GM19438 (cell line): Measurements from ENCODE around the gene C2orf80.
"Not testable (repeated sequence)": the region's sequence is repeated elsewhere in the genome, so short reads cannot be mapped to it uniquely, and the experiment has no call there.

ENCODE experiments used
- ATAC-seq: cut with Tn5 transposase; IDR thresholded peaks from one replicate; pipeline ENCODE4 v1.9.1; 2021; ENCODE audit warnings: low read depth; ENCODE audit not compliant: unreplicated experiment

The C2orf80 gene

GRCh38 chr2:208189810-208190503 lies at the start of gene C2orf80:
Gene C2orf80 (minus strand): TSS chr2:208190030. CDS start chr2:208186986, 3,044 bp downstream.
- ATAC-seq = no peak

GRCh38 chr2:208235860-208236259 lies 46.0 kb upstream of the C2orf80 start:
- ATAC-seq = no peak

- no peak for ATAC-seq
These were observed 45.0 kb upstream of the C2orf80 start for GRCh38 chr2:208234786-208235185.

DNA sequence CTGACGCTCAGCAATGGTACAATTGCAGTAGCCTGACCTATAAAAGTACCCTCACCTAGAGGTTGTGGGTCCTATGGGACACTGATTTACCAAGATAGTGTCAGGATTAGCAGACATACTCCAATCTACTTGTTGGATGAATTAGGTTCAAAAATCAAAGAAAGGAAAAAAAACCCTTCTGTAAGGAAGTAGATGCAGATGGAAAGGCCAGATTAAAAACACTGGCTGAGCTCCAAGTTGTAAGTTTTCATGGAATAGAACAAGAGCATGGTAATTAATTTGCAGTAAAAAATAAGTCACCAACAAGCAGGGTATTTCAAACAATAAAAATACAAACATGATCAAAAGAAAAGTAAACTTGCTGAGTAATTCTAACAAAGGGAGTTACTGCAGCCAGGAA lies 38.6 kb upstream of the C2orf80 start:
- no peak for ATAC-seq

GRCh38 chr2:208227581-208228232 lies 37.9 kb upstream of the C2orf80 start:
- ATAC-seq = no peak

DNA sequence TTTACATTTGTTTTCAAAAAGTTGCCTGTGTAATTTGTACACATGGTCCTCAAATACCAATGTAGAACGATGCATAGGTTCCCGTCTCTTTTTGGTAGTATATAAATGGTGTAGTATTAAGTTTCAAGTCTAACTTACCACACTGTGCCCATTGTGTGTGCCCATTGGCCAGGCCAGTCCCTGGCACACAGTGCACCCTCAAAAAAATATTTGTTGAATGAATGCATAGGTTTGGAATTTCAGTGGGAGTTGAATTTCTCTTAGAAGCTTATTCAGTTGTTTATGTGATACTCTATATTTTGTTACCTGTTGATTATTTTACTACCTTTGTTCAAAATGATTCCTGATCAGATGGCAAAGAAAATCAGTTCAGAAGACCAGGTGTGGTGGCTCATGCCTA lies 35.0 kb upstream of the C2orf80 start:
- no peak for ATAC-seq

DNA sequence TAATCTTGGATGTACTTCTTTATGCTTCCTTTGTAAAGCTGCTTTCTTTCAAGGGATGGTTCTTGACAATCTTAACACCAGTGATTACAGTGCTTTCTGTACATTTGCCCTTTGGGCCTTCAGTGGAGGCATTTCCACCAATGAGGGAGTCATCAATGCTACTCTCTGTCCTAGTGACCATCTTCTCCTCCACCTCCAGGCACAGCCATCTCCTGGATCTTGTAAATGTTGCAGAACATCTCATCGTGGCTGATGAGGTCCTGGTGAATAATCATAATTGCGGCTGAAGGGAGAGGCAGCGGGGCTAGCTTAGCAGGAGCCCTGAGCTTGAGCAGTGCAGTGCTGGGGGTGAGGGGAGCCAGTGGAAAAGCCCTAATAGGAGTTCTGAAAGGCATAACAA lies 32.5 kb upstream of the C2orf80 start:
- ATAC-seq = no peak

DNA sequence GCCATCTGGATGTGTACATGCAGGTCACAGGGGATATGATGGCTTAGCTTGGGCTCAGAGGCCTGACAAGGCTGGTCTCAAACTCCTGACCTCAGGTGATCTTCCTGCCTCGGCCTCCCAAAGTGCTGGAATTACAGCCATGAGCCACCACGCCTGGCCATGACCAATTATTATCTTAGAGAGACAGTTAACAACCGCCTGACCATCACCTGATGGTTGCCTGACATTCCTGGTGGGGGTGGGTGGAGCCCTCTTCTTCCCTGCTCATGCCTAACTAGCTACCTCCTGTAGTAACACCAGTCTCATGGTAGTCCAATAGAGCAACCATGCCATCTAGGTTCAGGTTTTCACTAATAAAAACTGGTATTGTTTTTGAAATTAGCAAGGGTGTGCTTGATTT lies 32.0 kb upstream of the C2orf80 start:
- ATAC-seq = not testable (repeated sequence)

DNA sequence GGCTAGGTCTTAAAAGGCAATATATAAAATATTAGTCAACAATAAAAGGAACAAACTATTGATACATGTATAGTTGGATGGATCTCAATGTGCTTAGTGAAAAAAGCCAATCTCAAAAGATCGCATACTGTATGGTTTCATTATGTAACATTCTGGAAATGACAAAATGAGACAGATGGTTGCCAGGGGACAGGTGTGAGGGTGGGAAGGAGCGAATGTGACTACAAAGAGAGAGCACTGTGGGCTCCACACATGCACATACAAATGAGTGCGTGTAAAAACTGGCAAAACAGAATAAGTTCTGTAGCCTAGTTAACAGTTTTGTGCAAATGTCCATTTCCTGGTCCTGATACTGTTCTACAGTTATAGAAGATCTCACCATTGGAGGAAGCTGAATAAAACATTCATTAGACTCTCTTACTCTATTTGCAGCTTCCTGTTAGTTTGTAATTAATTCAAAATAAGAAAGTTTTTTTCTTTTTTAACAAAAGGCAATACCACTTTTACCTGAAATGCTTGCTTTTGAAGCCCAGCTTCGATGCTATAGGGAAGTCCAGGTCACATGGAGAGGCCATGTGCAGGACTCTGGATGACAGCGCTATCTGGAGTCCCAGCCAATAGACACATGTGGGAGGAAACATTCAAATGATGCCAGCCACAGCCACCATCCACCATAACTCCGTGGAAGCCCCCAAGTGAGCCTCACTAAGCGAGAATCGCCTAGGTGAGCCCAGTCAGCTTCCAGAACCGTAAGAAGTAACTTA lies 21.0 kb upstream of the C2orf80 start:
- no peak for ATAC-seq

DNA sequence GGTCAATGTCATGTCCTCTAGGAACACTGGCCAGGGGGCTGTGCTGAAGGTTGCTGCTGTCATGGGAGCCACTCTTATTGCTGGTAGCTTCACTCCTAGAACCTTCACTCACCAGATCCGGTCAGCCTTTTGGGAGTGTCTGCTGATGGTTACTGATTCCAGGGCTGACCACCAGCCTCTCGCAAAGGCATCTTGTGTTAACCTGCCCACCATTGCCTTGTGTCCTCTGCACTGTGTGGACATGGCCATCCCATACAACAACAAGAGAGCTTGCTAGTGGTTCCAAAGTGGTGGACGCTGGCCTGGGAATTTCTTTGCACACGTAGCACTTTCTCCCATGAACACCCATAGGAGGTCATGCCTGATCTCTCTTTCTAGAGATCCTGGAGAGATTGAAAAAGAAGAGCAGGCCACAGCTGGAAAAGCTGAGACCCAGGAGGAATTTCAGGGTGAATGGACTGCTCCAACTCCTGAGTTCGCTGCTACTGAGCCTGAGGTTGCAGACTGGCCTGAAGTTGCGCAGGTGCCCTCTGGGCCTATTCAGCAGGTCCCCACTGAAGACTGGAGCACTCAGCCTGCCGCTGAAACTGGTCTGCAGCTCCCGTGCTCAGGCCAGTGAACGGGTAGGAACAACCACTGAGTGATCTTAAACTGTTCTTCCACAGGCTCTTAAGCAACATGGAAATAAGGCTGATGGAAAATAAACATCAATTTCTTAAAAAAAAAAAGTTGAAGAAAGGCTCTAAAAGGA lies 18.7 kb upstream of the C2orf80 start:
- no peak for ATAC-seq

GRCh38 chr2:208207769-208208168 lies 17.9 kb upstream of the C2orf80 start:
- ATAC-seq = no peak

- no peak for ATAC-seq
These were observed 14.3 kb upstream of the C2orf80 start for GRCh38 chr2:208204166-208204565.

- no peak for ATAC-seq
These were observed 5.7 kb upstream of the C2orf80 start for GRCh38 chr2:208195531-208195930.

DNA sequence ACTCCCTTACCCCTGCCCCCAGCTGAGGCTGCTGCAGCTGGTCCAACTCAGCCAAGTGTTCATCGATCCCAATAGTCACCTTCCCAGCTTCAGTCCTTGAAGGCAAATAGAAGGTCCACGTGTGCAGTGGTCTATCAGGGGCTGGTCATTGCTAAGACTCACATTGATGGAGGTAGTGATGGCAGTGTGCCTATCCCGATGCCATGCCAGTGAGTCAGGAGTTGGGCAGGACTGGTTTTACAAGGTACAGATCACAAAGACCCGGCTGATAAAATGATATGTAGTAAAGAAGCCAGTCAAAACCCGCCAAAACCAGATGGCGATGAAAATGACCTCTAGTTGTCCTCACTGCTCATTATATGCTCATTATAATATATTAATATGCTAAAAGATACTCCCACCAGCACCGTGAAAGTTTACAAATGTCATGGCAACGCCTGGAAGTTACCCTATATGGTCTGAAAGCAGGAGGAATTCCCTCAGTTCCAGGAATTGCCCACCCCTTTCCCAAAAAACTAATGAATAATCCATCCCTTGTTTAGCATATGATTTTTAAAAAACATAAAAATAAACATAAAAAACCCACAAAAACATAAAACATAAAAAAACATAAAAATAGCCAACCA lies 2.9 kb upstream of the C2orf80 start:
- ATAC-seq = no peak

DNA sequence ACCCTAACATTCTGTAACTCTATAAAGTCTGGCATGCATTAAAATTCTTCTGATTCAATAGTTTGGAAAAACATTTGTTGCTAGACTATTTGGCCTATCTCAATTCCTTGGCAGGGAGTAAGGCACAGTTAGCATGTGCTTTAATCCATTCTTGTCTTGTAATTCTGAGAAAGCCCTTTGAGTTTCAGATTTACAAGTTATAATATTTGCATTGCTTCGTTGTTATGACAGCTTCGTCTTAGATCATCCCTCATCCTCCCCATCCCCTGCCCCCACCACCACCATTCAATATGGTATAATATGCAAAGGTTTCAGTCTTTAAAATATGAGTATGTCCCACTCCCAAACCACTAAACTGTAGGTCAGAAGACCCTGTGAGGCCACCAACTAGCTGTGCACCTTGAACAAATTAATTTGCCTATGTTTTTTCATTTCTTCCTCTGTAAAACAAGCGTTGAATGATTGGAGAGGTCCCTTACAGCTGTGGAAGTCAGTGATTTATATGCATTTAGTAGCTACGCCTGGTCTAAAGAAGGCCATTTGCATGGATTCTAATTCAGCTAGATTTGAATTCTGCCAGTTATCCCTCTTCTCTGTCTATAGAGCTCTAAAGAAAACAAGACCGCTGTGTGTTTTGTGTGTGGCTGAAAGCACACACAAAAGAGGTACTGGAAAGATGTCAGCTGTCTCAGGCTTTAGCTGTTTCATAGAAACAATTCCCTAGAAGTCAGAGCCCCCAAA lies 591 bp downstream of the C2orf80 start:
- ATAC-seq = no peak

DNA sequence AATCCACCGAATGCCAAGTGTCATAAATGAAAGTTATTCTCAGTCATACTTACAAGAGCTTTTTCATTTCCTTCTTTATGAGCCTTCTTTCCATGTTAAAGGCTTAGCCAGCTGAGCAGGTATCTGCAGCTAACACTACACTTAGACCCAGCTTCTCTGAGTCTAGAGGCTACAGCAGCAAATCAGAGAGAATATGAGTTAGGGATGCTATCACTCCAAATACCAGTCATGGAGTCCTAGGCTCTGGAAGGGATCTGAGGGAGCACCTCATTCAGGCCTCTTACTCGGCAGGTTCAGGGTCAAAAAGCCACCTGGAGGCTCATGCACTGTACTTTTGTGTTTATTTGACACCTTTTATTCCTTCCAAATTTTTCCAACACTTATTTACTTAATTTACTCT lies 2.9 kb downstream of the C2orf80 start:
- ATAC-seq = no peak

- ATAC-seq = no peak
These were observed 3.4 kb downstream of the C2orf80 start for GRCh38 chr2:208186465-208186864.

GRCh38 chr2:208183972-208184705 lies 5.7 kb downstream of the C2orf80 start:
- no peak for ATAC-seq

- no peak for ATAC-seq
These were observed 6.3 kb downstream of the C2orf80 start for GRCh38 chr2:208183526-208183925.
